HG02840 (cell line): ENCODE results near the gene BBS12.

Experiments
- ATAC-seq: cut with Tn5 transposase; IDR thresholded peaks from one replicate; pipeline ENCODE4 v1.9.1; 2021; ENCODE audit warnings: mild to moderate bottlenecking, moderate library complexity, moderate number of reproducible peaks; ENCODE audit not compliant: unreplicated experiment, low FRiP score

The BBS12 gene

DNA sequence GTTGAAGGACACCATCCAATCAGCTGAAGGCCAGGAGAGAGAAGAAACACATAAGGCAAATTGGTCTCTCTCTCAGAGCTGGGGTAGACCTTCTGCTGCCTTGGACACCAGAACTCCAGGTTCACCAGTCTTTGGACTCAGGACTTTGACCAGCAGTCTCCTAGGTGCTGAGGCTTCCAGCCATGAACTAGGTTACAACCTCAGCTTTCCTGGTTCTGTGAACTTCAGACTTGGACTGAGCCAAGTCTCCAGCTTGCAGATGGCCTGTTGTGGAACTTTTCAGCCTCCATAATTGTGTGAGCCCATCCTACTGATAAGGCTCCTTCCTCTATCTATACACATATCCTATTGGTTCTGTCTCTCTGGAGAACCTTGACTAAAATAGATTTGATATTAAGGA, 20.6 kb upstream of the BBS12 start:
- ATAC-seq: no peak

DNA sequence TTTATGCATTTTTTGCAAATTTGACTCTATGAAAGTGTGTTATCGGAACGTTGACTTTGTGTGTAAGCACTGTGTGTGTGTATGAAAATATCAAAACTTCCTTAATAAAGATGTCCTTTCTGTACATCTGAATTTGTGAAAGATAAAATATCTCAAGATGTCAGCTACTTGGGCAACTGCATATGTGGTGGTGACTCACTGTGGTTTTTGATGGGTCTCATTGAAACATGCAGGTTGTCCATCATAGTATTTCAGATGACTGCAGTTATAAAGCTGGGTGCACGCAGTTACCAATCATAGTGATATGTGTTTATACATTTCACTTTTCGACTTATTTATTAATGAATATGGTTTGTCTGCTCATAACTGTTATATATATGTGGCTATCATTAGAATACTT, 19.7 kb upstream of the BBS12 start:
- no peak for ATAC-seq

DNA sequence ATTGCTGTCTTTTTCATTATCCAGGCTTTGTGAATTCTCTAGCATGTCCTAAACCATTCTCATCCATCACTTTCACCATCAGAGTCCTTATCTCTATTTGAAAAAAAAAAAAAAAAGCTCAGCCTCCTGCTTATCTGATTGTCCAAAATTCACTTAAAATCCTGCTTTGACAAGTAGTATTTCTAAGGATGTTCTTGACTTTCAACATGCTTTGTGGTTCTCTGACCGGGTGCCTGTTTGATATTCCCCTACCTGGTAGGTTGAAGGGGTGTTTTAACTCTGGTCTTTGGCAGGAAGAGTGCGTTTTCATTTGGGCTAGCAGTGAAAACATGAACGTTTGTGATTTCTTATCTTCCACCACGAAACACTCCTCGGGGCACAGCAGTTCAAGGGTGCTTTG, 17.3 kb upstream of the BBS12 start:
- no peak for ATAC-seq

GRCh38 chr4:122716825-122717448, 15.6 kb upstream of the BBS12 start:
- peak; percentile 74 for ATAC-seq

DNA sequence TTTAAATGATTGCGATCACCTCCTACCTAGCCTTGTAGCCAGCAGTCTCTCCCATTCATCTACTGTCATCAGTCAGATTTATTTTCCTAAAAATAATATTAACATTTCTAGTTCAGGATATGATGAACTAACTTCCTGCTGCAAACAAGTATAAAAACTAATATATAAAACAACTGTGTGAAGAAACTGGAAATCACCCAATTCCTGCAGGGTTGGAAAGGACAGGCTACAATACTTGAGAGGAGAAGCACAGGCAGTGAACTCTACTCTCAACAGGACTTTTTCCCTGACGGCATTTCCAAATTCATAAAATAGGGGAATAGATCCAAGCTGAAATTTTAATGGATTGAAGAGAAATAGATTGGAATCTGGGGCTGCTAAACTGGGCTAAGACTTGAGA, 14.2 kb upstream of the BBS12 start:
- ATAC-seq: no peak

GRCh38 chr4:122722256-122722655, 10.2 kb upstream of the BBS12 start:
- no peak for ATAC-seq

GRCh38 chr4:122728856-122729255, 3.6 kb upstream of the BBS12 start:
- ATAC-seq: no peak

DNA sequence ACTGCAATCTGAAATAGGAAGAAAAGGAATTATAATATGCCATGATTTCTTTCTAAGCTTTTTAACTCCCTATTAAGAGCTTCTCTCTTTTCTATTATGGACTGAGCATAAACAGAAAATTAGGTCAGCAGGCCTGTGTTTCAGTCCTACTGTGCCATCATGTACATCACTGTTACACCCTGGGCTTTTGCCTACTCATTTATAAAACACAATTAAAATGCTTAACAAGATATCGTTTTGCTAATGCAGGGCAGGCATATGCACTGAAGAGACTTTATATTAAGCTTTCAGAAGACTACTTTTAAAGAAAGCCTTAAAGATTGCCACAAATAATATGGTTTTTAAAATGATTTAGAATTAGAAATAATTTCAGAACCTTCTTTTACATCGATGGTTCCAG, 828 bp upstream of the BBS12 start:
- ATAC-seq: no peak

DNA sequence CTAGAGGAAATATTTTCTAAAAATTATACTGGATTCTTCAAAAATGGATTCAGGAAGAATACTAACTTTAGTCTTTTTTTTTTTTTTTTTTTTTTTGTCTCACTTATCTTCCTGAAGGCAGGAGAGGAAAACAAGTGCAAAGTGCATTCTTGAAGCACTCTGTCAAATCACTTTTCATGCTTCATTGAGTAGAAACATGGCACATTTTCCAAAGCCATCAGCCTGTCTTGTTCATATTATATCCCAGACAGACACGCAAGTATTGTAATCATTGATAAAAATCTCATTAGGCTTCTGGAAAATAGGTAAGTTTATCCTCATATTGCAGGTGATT, 1.2 kb downstream of the BBS12 start:
- ATAC-seq: no peak

DNA sequence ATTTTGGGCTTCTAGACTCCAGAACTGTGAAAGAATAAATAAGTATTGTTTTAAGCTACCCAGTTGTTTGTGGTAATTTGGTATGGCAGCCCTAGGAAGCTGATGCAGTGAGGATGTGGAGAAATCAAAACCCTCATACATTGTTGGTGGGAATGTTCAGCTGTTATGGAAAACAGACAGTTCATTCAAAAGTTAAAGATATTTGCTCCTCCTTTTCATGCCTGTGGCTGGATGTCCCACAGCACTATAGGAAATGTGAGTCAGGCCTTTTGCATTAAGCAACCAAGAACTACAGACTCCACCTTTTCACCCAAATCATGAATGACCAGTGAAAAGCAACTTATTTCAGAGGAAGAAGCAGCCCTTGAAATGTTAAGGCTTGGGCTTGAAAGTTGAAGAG, 6.7 kb downstream of the BBS12 start:
- ATAC-seq: no peak

DNA sequence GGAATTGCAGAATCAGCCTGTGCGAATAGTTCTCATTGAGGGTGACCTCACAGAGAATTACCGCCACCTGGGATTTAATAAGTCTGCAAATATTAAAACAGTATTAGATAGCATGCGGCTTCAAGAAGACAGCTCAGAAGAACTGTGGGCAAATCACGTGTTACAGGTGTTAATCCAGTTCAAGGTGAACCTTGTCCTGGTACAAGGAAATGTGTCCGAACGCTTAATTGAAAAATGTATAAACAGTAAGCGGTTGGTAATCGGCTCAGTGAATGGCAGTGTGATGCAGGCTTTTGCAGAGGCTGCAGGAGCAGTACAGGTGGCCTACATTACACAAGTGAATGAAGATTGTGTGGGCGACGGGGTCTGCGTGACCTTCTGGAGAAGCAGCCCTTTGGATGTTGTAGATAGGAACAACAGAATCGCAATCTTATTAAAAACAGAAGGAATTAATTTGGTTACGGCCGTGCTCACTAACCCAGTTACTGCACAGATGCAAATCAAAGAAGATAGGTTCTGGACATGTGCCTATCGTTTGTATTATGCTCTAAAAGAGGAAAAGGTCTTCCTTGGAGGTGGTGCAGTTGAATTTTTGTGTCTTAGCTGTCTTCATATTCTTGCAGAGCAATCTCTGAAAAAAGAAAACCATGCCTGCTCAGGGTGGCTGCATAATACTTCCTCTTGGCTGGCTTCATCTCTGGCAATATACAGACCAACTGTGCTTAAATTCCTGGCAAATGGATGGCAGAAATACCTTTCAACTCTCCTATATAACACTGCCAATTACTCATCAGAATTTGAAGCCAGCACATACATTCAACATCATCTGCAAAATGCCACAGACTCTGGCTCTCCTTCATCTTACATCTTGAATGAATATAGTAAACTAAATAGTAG, 10.7 kb downstream of the BBS12 start:
- no peak for ATAC-seq

DNA sequence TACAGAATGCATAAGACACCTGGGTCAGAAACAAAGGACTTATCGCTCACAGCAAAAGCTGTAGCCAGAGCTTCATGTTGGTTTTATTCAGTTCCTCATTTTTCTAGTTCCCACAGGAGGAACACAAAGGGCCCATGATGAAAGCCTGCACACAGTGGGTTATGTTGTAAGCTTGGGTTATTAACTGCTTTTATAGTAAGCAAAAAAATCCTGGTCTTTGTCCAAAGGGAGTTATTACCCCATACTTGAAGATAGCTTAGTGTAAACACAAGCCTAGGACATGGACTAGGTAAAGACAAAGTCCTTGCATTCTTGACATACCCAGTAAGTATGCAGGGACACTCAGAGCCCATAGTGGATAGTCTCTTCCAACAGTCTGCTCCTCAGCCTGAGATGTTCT, 11.7 kb downstream of the BBS12 start:
- ATAC-seq: no peak

- ATAC-seq: no peak
These were observed 14.0 kb downstream of the BBS12 start for GRCh38 chr4:122746485-122746965.

DNA sequence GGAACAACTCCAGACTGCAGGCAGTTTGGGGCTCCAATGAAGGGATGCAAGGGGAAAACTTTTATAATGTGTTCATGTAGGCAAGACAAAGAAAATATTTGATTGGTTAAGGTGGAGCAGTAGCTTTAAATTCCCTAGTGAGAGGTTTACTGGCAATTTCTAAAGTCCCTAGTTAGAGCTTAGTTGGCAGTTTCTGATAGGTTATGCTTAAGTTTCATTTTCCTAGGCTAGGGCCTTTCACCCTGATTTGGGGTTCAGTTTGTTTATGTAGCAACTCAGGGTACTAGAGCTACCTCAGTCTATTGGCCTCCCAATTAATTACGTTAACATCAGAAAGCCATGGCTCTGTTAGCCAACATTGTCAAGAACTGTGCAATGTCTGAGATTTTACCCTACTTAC, 14.6 kb downstream of the BBS12 start:
- no peak for ATAC-seq

- no peak for ATAC-seq
These were observed 15.4 kb downstream of the BBS12 start for GRCh38 chr4:122747883-122748282.

DNA sequence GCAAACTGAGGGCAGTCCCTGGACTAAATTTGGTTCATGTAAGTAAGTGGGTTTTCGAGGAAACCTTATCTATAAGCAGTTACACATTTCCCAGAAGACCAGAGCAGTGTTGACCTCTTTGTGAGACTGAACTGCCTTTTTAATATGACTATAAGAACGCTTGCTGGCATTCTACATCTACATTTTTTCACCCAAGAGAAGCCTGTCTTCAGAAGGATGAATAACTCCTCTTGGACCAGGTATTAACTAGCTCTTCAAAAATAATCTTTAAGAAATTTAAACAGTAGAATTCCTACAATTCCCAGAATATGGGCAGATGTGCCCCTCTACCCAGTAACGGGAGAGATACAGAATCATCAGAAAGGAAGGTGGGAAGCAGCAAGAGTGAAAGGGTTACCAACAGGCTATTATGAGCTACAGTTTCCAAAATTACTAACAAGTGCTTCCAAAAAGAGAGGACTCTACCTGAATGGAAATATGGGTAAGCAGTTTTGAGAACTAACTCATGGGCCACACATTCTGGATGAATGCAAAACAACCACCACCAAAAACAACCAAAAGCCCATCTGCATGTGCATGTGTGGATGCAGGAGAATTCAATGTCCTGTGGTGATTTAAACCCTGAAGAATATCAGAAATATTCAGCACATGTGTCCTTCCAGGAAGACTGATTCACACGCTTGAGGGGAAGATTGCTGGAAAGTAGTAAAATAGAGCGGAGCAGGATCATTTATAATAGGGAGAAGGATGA, 17.4 kb downstream of the BBS12 start:
- no peak for ATAC-seq

GRCh38 chr4:122755675-122756074, 23.2 kb downstream of the BBS12 start:
- ATAC-seq: no peak

DNA sequence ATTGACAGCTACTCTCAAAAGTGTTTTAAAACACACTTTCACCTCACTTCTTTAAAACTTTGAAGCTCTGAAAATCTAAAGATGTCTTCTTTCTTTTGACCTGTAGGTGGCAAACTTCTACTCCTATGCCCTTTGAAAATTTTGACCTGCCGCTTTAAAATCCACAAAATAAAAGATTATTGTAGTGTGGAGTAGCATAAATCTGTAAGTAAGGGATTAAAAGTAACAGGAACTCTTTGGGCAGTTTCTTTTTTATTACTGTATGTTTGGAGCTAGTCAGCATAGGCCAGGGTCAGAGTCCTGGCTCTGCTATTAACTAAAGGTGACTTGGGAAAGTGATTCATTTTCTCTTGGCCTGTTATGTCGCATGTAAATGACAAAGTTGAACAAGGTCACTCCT, 25.5 kb downstream of the BBS12 start:
- no peak for ATAC-seq

DNA sequence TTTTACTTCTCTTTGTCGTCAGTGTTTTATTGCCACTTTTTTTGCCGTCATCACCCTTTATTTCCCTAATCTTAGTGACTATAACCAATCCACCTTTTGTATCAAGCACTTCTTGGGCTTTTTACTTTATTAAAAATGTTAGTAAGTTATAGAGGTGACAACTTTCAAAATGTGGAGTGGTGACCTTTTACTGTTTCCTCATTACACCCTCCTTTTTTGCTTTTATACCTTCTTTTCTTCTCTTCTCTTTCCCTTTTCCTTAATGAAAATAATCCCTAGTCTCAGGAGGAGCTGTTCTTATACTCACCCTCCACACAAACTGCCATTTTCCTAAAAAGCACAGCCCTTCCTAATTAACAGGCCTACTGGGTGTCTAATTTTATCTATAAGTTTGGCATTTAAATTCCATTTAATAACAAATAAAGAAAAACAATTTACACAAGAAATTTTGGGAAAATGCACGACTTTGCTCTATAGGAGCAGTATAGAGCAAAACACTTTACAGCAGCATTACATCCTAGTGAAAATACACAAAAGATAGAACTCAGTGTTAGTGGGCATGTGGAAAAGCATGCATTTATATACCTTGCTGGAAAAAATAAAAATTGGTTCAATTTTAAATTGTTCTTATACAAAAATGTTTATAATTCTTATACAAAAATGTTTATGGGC, 27.3 kb downstream of the BBS12 start:
- no peak for ATAC-seq

DNA sequence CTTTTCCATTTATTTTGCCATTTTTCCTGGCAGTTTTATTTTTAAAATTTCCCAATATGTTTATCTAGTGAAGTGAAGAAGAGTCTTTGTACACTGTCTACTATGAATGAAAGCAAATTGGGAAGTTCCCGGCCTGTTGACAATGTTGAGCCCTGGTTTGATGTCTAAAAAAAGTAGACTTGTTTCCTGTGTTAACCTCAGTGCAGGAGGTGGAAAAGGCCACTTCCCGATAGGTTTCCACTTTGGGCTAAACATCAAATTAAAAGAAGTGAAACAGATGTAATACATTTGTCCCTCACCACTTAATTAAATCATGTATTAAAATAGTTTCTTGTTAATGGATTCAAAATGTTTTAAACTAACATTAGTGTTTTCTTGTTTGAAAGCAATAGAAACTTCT, 30.0 kb downstream of the BBS12 start:
- no peak for ATAC-seq
